Breast epithelium (tissue), 4 donors: Measurements from ENCODE around the gene ANO2. TPM values are rescaled to one million over a fixed set of nuclear protein-coding genes. Genes with fewer than 3 reads are reported as not detected.

Experiments used
- DNase-seq, 2 donors: peaks; one replicate each; pipeline ENCODE4 v3.0.0-alpha.2; 2019; ENCODE audit warnings: low spot score in 2 of 2
- H3K27ac ChIP-seq, 2 donors: fragments of 200-600 bp; sonication (generic) in 1 of 2; one replicate each; pipeline ENCODE4 v1.5.1; 2016 to 2019; ENCODE audit warnings: mild to moderate bottlenecking in 1 of 2
- H3K27me3 ChIP-seq, 2 donors: fragments of 200-600 bp; sonication (generic) in 1 of 2; one replicate each; pipeline versions ENCODE4 v1.5.1 to v1.6.0; 2017 to 2019; ENCODE audit warnings: control low read depth in 1 of 2, mild to moderate bottlenecking in 1 of 2
- H3K36me3 ChIP-seq: fragments of 200-600 bp; one replicate; pipeline ENCODE4 v1.5.1; 2019
- H3K4me1 ChIP-seq, 2 donors: fragments of 200-600 bp; sonication (generic); one replicate each; pipeline ENCODE4 v1.5.1; 2016 to 2019; ENCODE audit warnings: control low read depth in 1 of 2
- H3K4me3 ChIP-seq, 3 donors: fragments of 200-600 bp; sonication (generic); 1 replicate in 2 of 3; 2 replicates in 1 of 3; pipeline ENCODE4 v1.5.1; 2016 to 2019; ENCODE audit warnings: mild to moderate bottlenecking in 3 of 3, moderate library complexity in 2 of 3
- H3K9me3 ChIP-seq, 2 donors: fragments of 200-600 bp; sonication (generic) in 1 of 2; one replicate each; pipeline ENCODE4 v1.5.1; 2016 to 2019; ENCODE audit warnings: control low read depth in 1 of 2
- POLR2A ChIP-seq: fragments of 450-650 bp; IDR thresholded peaks from one replicate; pipeline ENCODE4 v1.6.1; 2016; ENCODE audit warnings: antibody characterized with exemption, mild to moderate bottlenecking, moderate library complexity
- POLR2AphosphoS5 ChIP-seq, 3 donors: sonication (generic); formaldehyde crosslinking; IDR thresholded peaks; one replicate each; pipeline ENCODE4 v1.6.1; 2017; ENCODE audit warnings: antibody characterized with exemption in 3 of 3
- intact Hi-C: fragments of 100-400 bp; cut with DNase I; formaldehyde crosslinking; loops from one replicate; pipeline ENCODE4 v1.15.1; 2023; ENCODE audit warnings: low total_unique reads
- total RNA-seq, 3 donors: library from RNA; depleted of rRNA; stranded (reverse); fragments of >200 nt; gene quantifications; one replicate each; pipeline ENCODE4 v1.1.0, GENCODE V29; 2016
- TF ChIP-seq, protein P1 (sequence below), 3 donors: fragments of 450-650 bp; IDR thresholded peaks; one replicate each; pipeline ENCODE4 v1.5.1; 2016 to 2017; ENCODE audit warnings: antibody characterized with exemption in 3 of 3, mild to moderate bottlenecking in 3 of 3, moderate library complexity in 3 of 3

Gene ANO2
- total RNA-seq, 3 donors from 2014 or later: 5.0 to 33.1 (median 16.8) TPM

- no peak for DNase-seq
- no peak for TF ChIP-seq POLR2A
- H3K27ac ChIP-seq: no peak overlapping the region
- H3K4me1 ChIP-seq: no peaks in the 10 kb centered on the region
- H3K4me3 ChIP-seq: no peak overlapping the region
- H3K9me3 ChIP-seq: no peaks in the 10 kb centered on the region
- intact Hi-C loops: no loop called here
- no peaks in the 10 kb centered on the region for H3K36me3 ChIP-seq
- H3K27me3 ChIP-seq: no peaks in the 10 kb centered on the region
Measured at GRCh38 chr12:5739917-5740316, 205.1 kb downstream of the ANO2 start.

- no peaks in the 10 kb centered on the region for H3K9me3 ChIP-seq
- H3K27ac ChIP-seq: no peak overlapping the region
- intact Hi-C loops: no loop called here
- no peaks in the 10 kb centered on the region for H3K36me3 ChIP-seq
- H3K27me3 ChIP-seq: no peaks in the 10 kb centered on the region
- DNase-seq: no peak
- H3K4me1 ChIP-seq: no peaks in the 10 kb centered on the region
- H3K4me3 ChIP-seq: no peak overlapping the region
- TF ChIP-seq POLR2AphosphoS5 (IDR thresholded peaks at IDR 0.05): no peak
- TF ChIP-seq, protein P1, sequence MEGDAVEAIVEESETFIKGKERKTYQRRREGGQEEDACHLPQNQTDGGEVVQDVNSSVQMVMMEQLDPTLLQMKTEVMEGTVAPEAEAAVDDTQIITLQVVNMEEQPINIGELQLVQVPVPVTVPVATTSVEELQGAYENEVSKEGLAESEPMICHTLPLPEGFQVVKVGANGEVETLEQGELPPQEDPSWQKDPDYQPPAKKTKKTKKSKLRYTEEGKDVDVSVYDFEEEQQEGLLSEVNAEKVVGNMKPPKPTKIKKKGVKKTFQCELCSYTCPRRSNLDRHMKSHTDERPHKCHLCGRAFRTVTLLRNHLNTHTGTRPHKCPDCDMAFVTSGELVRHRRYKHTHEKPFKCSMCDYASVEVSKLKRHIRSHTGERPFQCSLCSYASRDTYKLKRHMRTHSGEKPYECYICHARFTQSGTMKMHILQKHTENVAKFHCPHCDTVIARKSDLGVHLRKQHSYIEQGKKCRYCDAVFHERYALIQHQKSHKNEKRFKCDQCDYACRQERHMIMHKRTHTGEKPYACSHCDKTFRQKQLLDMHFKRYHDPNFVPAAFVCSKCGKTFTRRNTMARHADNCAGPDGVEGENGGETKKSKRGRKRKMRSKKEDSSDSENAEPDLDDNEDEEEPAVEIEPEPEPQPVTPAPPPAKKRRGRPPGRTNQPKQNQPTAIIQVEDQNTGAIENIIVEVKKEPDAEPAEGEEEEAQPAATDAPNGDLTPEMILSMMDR (IDR thresholded peaks at IDR 0.05): no peak
- no peak for TF ChIP-seq POLR2A
Measured at GRCh38 chr12:5737778-5738177, 207.3 kb downstream of the ANO2 start.

- H3K9me3 ChIP-seq: no peaks in the 10 kb centered on the region
- no peak overlapping the region for H3K4me3 ChIP-seq
- no peak for DNase-seq
- TF ChIP-seq, protein P1 (IDR thresholded peaks at IDR 0.05): no peak
- TF ChIP-seq POLR2AphosphoS5 (IDR thresholded peaks at IDR 0.05): no peak
- TF ChIP-seq POLR2A: no peak
- no peak overlapping the region for H3K27ac ChIP-seq
- intact Hi-C loops: no loop called here
- H3K36me3 ChIP-seq: no peaks in the 10 kb centered on the region
- H3K27me3 ChIP-seq: no peaks in the 10 kb centered on the region
- no peaks in the 10 kb centered on the region for H3K4me1 ChIP-seq
Measured at GRCh38 chr12:5736527-5736926, 208.5 kb downstream of the ANO2 start.

- H3K4me1 ChIP-seq: no peaks in the 10 kb centered on the region
- no peak for DNase-seq
Measured at GRCh38 chr12:5736016-5736415, 209.0 kb downstream of the ANO2 start.

DNA sequence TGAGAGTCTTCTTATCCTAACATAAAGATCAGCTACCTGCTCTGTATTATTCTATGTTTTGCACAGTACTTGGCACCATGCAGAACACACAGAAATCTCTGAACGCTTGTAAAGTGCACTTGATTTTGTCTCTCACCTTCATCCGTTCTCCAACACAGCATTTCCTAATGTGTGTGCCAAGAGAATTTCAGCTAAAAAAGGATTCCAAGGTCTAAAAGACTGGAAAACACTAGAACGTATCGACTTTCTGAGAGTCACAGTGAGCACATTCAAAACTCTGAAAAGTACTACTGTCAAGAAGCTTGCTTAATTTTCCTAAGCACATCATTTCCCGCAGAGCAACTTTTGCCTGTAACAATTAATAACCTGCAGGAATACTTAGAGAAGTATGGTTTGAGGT, 211.1 kb downstream of the ANO2 start:
- intact Hi-C loops: no loop called here
- no peaks in the 10 kb centered on the region for H3K9me3 ChIP-seq

More at GRCh38 chr12:5736016-5736415, 209.0 kb downstream of the ANO2 start:
- Histone ChIP-seq H3K27me3 (no peaks in the 10 kb centered on the region), H3K4me3 (no peak overlapping the region), H3K9me3 (no peaks in the 10 kb centered on the region), H3K36me3 (no peaks in the 10 kb centered on the region), H3K27ac (no peak overlapping the region)
- intact Hi-C loops: no loop called here
- TF ChIP-seq POLR2A (no peak), POLR2AphosphoS5 (IDR thresholded peaks at IDR 0.05) (no peak)
- TF ChIP-seq, protein P1 (IDR thresholded peaks at IDR 0.05): no peak

More for the DNA sequence above, 211.1 kb downstream of the ANO2 start:
- Histone ChIP-seq H3K4me3 (no peak overlapping the region), H3K27me3 (no peaks in the 10 kb centered on the region), H3K4me1 (no peaks in the 10 kb centered on the region), H3K36me3 (no peaks in the 10 kb centered on the region), H3K27ac (no peak overlapping the region)
- no peak for DNase-seq
- TF ChIP-seq, protein P1 (IDR thresholded peaks at IDR 0.05): no peak
